GM21723 (cell line): ENCODE results near the gene RAP2C.

Experiments
- ATAC-seq: cut with Tn5 transposase; IDR thresholded peaks from one replicate; pipeline ENCODE4 v1.9.1; 2021; ENCODE audit warnings: mild to moderate bottlenecking, moderate library complexity; ENCODE audit not compliant: unreplicated experiment

Gene RAP2C

DNA sequence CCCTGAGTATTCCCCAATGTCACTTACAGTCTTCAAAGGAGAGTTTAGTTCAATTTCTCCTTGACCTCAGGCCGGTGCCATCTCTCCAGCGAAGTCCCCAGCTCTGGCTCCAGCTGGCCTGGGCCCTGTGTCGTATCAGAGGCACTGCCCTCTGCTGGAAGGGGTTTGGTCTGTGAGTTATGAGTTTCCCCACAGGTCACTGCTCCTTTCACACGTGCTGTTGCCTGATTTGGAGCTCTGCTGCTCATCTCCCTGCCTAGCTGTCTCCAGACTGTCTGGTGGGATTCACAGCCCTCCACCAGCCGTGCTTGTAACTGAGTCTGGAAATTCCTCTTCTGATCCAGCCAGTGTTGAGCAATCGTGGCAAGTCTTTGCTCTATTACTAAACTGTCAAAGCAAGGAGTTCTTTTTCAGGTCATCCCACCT, at the start of gene RAP2C:
Gene RAP2C (minus strand): TSS at position 105 of the 426 bp plus-strand sequence. CDS start 2,179 bp downstream, outside the sequence.
- peak; percentile 55 for ATAC-seq

DNA sequence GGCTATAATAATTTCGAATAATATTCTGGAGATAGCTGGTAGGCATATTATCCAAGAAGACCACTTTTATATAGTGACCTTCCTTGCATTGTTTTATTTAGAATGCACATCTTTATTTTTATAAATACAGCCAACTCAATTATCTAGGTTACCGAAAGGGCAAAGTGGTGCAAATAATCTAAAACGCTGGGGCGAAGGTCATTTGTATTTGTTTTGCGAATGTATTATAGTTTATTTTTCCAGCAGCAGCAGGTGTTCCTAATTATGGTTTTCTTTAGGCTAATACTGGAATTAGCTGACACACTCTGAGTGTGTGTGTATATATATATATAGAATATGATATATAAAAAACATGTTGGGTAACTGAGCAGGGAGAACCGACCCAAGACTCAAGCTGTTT, 48.1 kb upstream of the RAP2C start:
- ATAC-seq: no peak

DNA sequence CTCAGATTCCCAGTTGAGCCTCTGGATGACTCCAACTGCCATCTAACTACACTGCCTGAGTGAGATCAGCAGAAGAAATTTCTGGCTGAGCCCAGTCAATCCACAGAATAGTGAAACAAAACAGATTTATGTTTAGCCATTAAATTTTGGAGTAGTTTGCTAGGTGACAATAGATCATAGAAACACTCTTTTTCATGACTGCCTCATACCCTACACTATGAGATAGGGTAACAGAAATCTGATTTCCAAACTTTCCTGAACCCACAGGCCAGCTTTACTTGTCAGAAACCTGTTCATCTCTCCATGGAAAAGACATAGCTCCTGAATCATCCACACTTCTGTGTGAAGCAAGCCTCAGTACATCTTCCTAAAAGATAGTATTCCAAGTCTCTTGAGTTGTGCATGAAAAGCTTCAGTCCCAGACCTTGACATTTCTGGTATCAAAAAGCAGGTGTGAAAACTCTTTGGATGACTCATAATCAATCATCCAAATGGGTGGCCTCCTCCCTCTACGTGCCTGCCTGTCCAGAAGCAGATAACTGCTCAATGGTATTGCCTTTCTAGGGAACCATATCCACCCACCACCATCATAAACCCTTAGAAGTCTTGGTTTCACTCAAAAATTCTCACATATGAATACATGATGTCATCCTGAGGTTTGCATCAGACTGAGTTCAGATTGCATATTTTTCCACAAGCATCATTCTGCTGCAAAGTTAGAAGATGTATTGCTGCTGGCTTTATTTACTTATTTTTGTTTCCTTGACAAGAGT, 47.5 kb upstream of the RAP2C start:
- no peak for ATAC-seq

- ATAC-seq: no peak
Observed at GRCh38 chrX:132263127-132263526, 43.9 kb upstream of the RAP2C start.

- no peak for ATAC-seq
Observed at GRCh38 chrX:132258509-132258908, 39.3 kb upstream of the RAP2C start.

DNA sequence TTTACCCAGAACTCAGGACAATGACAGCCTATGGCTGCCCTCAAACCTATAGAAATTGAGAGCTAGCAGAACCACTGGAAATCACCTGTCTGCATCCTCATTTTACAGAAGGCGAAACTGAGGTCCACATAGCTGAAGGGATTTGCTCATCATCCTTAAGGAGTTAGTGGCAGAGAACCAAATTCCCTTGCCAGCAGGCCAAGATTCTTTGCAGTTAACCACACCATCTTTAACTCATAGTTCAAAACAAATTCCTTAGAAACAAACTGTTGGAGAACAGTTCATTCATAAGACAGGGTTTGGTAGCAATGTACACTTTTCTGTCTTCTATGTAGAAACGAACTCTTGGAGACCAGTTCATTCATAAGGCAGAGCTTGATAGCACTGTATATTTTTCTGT, 37.9 kb upstream of the RAP2C start:
- ATAC-seq: no peak

DNA sequence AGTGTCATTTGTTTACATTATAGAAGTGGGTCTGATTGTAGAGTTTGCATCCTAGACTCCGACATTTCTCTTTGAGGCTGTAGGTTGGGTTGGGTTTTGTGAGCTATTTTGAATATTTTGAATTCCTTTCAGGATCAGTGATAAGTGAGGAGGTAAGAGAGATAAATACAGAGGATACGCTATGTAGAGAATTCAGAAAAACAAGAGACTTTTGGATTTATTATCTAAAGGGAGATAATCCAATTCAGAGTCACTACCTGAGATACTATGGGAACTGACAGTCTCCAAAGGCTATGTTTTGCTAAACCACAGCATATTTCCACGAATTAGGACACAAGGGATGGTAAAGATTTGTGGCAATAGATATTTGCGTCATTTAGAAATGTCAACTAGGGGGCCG, 16.9 kb upstream of the RAP2C start:
- ATAC-seq: no peak

GRCh38 chrX:132235488-132235887, 16.2 kb upstream of the RAP2C start:
- no peak for ATAC-seq

DNA sequence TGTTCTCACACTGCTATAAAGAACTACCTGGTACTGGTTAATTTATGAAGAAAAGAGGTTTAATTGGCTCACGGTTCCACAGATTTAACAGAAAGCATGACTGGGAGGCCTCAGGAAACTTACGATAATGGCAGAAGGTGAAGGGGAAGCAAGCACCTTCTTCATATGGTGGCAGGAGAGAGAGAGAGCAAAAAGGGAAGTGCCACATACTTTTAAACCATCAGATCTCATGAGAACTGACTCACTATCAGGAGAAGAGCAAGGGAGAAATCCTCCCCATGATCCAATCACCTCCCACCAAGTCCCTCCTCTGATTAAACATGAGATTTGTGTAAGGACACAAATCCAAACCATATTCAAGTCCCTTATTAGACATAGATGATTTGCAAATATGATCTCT, 12.3 kb upstream of the RAP2C start:
- ATAC-seq: no peak

DNA sequence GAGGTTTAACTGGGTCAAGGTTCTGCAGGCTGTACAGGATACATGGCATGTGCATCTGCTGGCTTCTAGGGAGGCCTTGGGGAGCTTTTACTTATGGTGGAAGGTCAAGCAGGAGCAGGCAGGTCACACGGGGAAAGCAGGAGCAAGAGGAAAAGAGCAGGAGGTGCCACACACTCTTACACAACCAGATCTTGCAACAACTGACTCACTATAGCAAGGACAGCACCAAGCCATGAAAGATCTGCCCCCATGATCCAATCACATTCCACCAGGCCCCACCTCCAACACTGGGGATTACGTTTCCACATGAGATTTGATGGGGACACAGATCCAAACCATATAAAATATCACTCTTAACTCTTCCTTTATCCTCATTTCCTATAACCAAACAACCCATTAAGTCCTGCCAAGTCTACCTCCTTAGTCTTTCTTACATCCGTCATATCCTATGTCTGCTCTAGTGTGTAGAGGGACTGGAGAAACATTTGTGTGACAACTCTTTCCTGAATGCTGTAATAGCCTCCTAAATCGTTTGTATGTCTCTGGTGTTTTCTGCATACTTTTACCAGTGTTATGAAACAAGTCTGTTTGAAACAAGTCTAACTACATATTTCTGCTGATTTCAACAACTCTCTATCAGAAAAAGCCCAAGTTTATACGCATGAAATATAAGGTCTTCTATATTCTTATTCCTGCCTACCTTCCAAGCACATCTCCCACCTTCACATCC, 8.3 kb upstream of the RAP2C start:
- no peak for ATAC-seq

- ATAC-seq: no peak
Observed at GRCh38 chrX:132226169-132226568, 6.9 kb upstream of the RAP2C start.

DNA sequence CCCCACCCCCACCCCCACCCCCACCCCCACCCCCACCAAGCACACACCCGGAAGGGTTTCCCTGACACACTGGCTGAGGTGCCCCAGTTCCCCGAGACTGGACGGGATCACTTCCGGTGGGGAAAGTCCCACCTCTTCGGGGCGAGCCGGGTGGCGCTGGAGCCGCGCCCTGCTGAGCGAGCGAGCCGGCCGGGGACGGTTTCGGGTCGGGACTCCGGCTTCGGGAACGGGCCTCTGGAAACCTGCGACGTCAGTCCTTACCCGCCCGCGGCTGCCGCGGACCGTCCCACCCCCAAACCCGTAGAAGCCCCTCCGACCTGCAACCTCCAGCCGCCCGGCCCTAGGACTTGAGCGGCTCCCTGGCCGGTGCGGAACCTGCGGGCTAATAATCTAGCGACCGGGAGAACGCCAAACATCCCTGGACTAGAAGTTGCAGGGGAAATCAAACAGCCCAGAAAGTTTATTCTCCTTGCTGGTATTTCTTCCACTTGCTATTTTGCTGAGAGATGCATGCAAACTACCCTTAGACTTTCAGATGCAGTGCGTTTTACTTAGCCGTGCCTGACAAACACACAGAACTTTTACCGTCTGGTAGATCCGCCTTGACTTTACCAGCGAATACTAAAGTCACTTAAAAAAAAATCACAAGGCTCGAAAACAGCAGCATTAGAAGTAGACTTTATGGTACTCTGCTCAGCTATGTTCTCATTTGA, 991 bp downstream of the RAP2C start:
- ATAC-seq: peak; percentile 48

DNA sequence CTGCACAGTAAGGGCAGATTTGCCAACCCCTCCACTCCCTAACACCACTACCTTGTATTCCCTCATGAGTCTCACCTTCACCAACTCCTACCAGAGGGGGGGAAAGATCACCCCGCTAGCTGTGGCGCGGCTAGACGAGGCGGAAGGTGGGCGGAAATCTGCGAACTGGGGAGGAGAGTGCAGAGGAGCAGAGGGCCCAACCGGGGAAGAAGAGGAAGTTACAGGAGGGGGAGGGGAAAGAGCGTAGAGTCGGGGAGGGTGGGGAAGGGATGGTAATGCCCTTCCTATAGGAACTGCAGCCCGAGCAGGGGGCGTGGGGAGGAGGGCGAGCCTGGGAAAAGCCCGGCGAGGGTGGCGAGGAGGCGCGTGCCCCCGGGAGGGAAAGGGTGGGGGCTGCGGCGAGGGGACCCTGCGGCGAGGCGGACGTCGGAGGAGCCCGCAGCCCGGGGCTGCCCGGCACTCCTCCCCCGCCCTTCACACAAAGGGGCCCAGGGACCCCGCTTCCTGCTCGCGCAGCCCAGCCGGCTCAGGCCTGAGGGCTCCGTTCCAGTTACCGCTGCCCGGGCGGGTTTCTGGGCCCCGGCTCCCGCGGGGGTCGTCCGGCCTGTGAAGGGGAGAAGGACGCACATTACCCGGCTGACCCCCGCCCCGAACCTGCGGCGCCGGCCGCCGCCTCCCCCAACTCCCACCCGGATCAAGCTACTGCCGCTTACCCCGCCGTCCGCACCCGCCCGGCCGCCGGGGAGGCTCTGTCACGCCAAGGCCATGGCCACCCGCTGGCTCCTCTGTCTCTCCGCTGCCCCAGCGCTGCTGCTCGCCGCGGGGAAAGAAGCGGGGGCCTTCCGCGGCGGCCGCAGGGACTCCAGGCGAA, 1.8 kb downstream of the RAP2C start:
- ATAC-seq: peak; percentile 68

- peak; percentile 29 for ATAC-seq
Observed at GRCh38 chrX:132216806-132217202, 2.4 kb downstream of the RAP2C start.

- ATAC-seq: no peak
Observed at GRCh38 chrX:132216283-132216682, 3.0 kb downstream of the RAP2C start.

DNA sequence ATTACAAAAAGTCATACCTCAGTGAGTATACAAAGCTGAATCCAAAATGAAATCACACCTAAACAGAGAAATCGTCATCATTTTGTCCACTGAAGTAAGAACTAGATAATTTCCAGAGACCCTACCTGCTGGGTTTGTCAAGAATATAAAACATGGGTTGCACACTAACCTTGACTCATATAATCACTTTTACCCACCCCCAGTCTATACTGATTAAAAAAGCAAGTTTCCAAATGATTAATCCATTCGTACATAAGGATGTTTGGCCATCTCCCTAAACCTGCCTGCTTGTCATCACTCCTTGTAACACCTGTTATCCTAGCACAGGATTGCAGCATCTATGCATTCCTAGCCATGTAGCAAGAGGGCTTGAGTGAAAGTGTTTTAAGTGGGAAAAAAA, 4.7 kb downstream of the RAP2C start:
- ATAC-seq: no peak

GRCh38 chrX:132209527-132209926, 9.7 kb downstream of the RAP2C start:
- no peak for ATAC-seq

DNA sequence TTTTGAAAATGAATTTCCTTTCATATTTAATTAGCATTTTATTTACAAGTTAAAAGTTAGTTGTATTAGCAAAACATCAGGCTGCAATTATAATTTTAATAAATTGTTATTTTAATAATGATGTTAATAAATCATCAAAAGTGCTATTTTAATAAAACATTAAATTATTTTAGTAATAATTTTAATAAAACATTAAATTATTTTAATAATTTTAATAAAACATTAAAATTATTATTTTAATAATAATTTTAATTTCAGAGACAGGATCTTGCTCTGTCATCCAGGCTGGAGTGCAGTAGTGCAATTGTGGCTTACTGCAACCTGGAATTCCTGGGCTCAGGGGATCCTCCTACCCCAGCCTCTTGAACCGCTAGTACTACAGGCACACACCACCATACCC, 10.8 kb downstream of the RAP2C start:
- no peak for ATAC-seq

DNA sequence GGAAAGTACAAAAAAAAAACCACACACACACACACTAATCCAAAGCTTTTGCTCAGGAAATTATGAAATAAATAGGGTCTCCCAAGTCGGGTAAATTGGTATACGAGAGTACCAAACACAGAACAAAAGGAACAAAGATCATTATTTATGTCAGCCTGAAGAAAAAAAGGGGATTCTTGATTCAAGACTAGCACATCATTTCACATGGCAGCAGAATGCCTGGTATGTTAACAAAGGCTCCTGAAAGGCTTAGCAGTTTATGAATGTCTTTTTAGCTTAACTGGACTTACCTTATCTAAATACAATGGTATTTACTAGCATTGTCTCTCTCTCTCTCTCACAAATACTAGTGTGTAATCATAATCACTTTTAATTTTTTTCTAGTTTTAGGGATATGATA, 11.3 kb downstream of the RAP2C start:
- no peak for ATAC-seq

DNA sequence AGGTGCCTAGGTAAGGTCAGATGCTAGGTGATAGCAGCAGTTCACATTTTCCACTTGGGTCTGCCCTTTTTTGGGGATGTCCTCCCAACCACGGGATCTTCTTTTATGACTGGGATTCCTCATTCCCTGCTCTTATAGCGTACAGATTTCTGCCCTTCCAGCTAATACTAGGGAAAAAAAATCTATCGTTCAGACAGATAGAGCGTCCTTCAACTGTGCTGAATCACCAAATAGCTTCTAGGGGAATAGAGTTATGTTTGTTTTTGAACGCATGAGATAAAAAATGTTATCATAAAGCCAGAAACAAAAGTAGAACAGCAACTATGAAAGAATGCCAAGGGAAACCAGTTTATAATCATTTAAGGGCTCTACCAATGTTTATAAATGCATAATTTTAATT, 13.0 kb downstream of the RAP2C start:
- ATAC-seq: no peak

GRCh38 chrX:132204629-132205028, 14.6 kb downstream of the RAP2C start:
- no peak for ATAC-seq
